Measurements from ENCODE around the gene PSMD9.

The PSMD9 gene

DNA sequence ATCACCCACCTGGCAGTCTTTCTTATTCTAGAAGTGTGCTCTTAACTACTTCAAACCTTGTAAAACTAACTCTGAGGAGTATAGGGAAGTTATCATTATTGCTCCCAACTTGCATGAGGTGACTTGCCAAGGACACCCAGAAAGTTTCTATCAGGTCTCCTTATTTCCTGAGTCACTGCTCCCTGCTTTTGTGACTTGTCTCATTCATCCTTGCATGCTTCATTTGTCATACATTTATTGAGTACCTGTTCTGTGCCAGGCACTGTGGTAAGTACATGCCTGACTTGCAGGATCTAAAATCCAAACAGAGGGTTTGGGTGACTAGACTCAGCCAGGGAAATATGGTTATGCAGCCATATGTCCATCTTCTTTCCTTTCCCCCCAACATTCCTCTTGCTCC is 55.3 kb downstream of the PSMD9 start:
- H3K4me3 ChIP-seq (ENCODE audit: low read depth, low read length) = no peak overlapping the region
- TF ChIP-seq, protein P1, sequence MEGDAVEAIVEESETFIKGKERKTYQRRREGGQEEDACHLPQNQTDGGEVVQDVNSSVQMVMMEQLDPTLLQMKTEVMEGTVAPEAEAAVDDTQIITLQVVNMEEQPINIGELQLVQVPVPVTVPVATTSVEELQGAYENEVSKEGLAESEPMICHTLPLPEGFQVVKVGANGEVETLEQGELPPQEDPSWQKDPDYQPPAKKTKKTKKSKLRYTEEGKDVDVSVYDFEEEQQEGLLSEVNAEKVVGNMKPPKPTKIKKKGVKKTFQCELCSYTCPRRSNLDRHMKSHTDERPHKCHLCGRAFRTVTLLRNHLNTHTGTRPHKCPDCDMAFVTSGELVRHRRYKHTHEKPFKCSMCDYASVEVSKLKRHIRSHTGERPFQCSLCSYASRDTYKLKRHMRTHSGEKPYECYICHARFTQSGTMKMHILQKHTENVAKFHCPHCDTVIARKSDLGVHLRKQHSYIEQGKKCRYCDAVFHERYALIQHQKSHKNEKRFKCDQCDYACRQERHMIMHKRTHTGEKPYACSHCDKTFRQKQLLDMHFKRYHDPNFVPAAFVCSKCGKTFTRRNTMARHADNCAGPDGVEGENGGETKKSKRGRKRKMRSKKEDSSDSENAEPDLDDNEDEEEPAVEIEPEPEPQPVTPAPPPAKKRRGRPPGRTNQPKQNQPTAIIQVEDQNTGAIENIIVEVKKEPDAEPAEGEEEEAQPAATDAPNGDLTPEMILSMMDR (conservative IDR thresholded peaks at IDR 0.05; ENCODE audit: low read depth, low read length) = no peak
- DNase-seq (ENCODE audit: low read depth) = no peak

DNA sequence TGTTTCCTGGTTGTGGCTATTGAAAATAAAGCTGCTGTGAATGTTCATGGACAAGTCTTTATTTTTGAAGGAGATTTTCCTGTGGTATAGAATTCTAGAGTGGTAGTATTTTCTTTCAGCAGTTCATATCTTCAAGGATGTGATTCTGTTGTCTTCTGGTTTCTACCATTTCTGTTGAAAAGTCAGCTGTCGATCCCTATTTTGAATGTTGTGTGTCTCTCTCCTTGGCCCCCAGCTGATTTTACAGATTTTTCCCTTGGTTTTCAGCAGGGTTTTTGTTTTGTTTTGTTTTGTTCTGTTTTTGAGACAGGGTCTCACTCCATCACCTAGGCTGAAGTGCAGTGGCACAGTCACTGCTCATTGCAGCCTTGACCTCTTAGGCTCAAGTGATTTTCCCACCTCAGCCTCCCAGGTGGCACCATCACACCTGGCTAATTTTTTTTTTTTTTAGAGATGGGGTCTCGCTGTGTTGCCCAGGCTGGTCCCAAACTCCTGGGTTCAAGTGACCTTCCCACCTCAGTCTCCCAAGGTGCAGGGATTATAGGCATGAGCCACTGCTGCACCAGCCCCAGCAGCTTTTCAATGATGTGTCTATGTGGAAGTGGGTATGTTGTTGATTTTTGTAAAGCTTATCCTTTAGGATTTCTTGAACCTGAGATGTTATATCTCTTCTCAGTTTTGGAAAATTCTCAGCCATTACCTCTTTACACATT is 57.9 kb downstream of the PSMD9 start:
- TF ChIP-seq, protein P1 (conservative IDR thresholded peaks at IDR 0.05; ENCODE audit: low read depth, low read length) = no peak
- no peak for DNase-seq (ENCODE audit: low read depth)

GRCh38 chr12:121947981-121948380 is 59.4 kb downstream of the PSMD9 start:
- no peak overlapping the region for H3K4me3 ChIP-seq (ENCODE audit: low read depth, low read length)
- TF ChIP-seq, protein P1 (conservative IDR thresholded peaks at IDR 0.05; ENCODE audit: low read depth, low read length) = no peak
- peak; percentile 15 for DNase-seq (ENCODE audit: low read depth)

More for the DNA sequence above, 57.9 kb downstream of the PSMD9 start:
- no peak overlapping the region for H3K4me3 ChIP-seq (ENCODE audit: low read depth, low read length)

DNA sequence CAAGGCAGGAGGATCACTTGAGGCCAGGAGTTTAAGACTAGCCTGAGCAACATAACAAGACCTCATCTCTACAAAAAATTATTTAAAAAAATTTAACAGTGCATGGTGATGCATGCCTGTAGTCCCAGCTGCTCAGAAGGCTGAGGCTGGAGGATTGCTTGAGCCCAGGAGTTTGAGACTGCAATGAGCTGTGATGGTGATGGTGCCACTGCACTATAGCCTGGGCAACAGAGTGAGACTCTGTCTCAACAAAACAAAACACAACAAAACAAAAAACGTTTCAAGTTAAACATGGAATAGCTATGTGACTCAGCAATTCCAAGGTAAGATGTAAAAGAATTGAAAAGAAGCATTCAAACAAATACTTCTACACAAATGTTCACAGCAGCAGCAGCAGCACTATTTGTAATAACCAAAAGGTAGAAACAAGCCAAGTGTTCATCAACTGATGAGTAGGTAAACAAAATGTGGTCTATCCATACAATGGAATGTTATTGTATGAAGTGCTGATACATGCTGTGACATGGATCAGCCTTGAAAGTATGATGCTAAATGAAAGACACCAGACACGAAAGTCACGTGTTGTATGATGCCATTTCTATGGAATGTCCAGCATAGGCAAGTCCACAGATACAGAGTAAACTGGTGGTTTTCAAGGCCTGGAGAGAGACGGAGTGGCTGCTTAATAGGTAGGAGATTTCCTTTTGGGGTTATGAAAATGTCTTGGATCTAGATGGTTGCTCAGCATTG is 61.2 kb downstream of the PSMD9 start:
- peak; percentile 96 for DNase-seq (ENCODE audit: low read depth)
- no peak overlapping the region for H3K4me3 ChIP-seq (ENCODE audit: low read depth, low read length)

DNA sequence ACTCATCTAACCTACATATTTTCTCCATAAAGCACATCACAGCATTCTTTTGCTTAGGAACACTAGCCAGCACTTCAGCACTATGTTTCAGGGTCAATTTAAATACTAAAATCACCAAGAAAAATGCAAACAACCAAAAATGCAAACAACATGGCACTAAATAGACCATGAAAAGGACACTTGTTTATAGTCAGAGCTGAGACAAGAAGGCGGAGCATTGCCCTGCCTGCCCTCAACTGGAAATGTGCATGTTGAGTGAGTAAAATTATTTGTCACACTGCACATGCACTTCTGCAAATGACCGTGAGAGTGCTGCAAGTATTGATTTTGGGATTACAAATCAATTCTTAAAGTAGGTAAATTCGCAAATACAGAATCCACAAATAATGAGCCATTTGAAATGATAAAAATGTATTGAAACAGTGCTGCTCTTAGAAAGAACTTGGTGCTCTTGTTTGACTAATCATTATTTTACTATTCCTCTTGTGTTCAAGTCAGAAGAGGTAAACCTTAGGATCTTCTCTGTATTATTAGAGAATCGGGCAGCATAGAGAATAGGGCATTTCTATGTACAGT is 64.6 kb downstream of the PSMD9 start:
- TF ChIP-seq, protein P1 (conservative IDR thresholded peaks at IDR 0.05; ENCODE audit: low read depth, low read length) = no peak
- no peak overlapping the region for H3K4me3 ChIP-seq (ENCODE audit: low read depth, low read length)
- no peak for DNase-seq (ENCODE audit: low read depth)

More for the DNA sequence above, 61.2 kb downstream of the PSMD9 start:
- TF ChIP-seq, protein P1 (conservative IDR thresholded peaks at IDR 0.05; ENCODE audit: low read depth, low read length) = no peak

GRCh38 chr12:121953695-121954094 is 65.1 kb downstream of the PSMD9 start:
- DNase-seq (ENCODE audit: low read depth) = no peak
- TF ChIP-seq, protein P1 (conservative IDR thresholded peaks at IDR 0.05; ENCODE audit: low read depth, low read length) = no peak
- H3K4me3 ChIP-seq (ENCODE audit: low read depth, low read length) = no peak overlapping the region
